NK-92 treated with Interleukin-12 subunit alpha and Interleukin-12 subunit beta, amount 100 ng/mL, for 24 hours (cell line): ENCODE data around the gene ZNF324.
"Not testable (repeated sequence)": the region's sequence is repeated elsewhere in the genome, so short reads cannot be mapped to it uniquely, and the experiment has no call there.

Experiments
- DNase-seq: peaks from one replicate; lab custom pipeline; 2025; lab: John Stamatoyannopoulos, UW

Gene ZNF324

DNA sequence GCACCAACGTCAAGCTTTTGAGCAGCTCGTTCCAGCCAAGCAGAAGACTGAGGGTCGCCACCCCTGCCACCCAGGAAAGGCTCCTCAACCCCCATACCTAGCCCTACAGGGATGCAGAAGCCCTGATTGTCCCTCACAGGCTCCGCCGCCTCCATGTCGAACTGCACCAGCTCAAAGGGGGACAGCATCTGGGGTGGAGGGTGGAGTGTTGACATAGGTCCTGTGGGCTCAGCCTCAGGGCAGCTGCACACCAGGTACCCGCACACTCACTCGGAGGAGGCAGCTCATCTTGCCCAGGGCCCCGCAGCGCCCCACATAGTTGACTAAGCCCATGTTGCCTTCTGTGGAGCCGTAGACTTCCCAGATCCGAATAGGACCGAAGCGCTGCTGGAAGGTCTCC, 33.4 kb downstream of the ZNF324 start:
- no peak for DNase-seq

- DNase-seq: not testable (repeated sequence)
Observed at GRCh38 chr19:58507602-58508223, 40.8 kb downstream of the ZNF324 start.

- DNase-seq: no peak
Observed at GRCh38 chr19:58509731-58510083, 42.8 kb downstream of the ZNF324 start.

DNA sequence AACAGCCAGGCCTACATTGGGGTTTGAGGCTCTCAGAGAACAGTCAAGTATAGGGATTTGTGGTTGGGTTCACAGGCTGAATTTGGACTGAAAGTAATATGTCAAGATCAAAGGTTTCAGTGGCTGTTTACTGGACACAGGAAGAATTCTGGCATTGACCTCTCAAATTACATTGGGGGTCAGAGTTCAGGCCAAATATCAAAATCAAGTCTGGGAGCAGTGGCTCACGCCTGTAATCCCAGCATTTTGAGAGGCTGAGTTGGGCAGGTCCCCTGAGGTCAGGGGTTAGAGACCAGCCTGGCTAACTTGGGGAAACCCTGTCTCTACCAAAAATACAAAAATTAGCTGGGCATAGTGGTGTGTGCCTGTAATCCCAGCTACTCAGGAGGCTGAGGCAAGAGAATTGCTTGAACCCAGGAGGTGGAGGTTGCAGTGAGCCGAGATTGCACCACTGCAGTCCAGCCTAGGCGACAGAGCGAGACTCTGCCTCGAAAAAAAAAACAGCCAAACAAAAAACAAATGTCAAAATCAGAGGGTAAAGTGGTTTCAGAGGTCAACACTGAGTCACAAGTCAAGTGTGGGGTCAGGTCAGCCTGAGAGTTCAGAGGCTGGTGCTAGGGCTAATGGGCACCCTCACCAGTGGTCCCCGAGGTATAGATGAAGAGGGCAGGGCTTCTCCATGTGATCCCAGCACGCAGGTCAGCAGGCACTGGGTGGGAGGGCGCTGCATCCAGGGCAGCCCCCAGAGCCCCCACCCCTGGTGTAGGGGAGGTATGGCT, 43.4 kb downstream of the ZNF324 start:
- no peak for DNase-seq

- no peak for DNase-seq
Observed at GRCh38 chr19:58511353-58512208, 44.7 kb downstream of the ZNF324 start, which contains the start of gene SLC27A5. SLC27A5 (minus strand) TSS chr19:58511992; CDS start chr19:58511955, 37 bp downstream.

DNA sequence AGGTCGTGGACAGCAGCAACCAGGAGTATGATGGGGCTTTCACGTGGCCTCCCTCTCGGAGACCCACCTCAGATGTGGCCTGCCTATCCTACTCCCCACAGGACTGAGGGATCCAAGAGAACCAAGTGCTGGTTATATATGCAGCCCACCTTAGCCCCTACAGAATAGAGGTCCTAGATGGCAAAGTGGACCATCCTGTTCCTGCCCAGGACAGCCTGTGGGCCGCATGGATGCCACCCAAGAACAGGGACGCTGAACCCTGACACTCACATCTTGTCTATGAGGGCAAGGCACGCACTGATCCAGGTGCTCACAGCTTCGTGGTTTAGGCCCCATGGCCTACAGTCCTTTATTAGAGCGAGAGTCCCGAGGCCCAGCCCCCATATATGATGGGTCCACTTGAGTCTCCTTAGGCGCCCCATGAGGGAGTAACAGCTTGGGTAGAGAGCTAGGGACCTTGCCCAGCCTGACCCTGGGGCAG, 46.4 kb downstream of the ZNF324 start:
- DNase-seq: no peak

DNA sequence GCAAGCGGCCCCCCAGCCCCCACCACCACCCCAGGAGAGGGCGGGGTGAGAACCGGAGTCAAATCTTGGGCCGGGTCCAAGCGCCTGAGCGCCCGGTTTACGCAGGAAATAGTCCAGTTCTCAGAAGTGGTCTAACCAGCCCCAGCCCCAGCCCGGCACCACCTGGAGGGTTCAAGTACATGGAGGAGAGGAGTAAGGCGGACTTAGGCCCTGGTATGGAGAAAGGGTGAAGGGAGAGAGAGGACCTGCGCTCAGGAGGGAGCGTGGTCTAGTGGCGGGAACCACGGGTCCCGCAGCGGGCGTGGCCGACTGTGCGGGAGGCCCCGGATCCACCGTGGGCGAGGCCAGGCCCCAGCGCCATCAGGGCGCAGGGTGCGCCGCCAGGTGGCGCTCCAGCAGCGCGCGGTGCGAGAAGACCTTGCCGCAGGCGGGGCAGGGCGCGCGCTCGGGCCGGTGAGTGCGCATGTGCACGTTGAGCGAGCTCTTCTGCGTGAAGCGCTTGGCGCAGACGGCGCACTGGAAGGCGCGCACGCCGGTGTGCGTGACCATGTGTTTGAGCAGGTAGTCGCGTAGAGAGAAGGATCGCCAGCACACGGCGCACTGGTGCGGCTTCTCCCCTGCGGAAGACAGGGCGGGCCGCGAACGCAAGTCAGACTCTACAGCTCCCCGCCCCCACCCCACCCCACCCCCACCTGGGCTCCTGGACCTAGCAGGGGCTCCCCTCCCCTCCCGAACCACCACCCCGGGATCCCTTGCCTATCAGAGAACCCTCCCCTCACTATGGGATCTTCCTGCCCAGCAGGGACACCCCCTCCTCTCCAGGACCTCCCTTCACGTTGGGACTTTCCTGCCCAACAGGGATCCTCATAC, 47.0 kb downstream of the ZNF324 start:
- DNase-seq: peak; percentile 89

DNA sequence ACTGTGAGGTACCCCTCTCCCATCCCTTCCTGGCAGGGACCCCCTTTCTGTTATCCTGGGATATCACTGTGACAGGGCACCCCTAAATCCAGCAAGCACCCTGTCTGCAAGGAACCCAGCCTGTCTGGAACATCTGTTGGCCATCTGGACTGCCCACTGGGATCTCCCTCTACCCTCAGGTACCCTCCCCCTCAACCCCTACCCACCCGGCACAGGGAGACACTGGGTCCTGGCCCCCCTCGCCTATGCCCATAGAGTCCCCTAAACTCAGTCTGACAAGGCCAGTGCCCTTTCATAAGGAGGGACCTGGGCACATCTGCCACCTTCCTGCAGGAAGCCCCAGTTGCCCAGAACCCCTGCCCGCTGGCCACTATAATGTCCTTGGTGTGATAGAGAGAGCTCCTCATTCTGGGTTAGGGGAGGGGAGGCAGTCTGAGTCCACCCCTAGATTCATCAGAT, 47.7 kb downstream of the ZNF324 start:
- no peak for DNase-seq

- DNase-seq: no peak
Observed at GRCh38 chr19:58515259-58515658, 48.4 kb downstream of the ZNF324 start.

DNA sequence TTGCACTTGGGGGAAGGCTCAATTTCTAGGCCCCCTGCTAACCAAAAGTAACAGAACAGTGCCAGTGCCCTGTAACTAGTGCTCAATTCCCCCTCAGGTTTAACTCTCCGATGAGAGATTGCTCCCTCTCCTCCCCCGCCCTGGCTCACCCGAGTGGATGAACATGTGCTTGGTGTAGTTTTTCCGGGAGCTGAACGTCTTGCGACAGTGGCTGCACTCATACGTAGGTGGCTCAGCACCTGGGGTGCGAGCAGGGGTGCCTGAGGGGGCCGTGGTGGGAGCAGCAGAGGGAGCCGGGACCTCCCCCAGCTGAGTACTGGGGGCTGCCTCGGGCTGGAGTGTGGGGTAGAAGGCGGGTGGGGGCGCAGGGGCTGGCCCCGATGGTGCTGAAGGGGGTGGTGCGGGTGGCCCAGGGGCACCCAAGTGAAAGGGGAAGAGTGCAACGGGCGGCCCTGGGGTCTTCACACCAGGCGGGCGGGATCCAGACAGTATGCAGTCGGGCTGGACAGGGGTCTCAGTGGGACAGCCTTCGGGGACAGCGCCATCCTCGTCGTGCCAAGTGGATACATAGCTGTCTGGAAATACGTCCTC, 49.5 kb downstream of the ZNF324 start:
- DNase-seq: no peak

GRCh38 chr19:58516964-58517833, 50.3 kb downstream of the ZNF324 start:
- no peak for DNase-seq

DNA sequence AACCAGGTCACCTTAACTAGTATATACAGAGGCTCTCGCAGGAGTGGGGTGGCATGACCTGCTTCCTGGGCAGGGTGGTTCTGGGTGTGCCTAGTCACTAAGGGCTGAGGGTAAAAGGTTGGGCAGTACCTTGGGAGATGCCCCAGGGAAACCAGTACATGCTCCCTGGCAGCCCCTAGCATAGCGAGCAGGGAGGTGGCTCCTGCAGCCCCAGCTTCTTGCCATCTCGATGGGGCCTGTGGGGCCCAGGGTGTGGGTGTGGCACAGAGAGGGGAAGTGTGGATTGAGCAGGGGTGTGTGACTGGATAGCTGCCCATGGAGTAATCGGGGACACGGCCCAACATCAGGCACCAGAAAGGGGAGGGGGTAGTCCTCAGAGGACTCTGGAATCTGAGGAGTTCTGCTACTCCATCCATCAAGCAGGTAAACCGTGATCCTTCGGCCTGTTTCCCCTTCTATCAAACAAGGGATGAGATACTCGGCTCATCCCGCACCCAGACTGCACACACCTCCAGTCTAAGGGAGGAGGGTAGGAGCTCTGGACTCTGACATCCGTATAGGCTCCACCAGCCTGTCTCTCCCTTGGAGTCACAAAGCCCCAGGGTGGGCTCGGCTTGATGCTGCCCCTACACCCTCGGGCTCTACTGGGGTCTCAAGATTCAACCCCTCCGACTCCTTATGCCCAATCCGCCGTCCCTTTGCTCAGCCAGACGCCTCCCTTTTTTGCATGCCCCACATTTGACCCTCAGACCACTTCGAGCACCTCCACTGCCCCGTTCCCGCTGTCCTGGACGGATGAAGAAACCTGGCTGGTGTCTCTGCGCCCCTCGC, 51.6 kb downstream of the ZNF324 start:
- no peak for DNase-seq

DNA sequence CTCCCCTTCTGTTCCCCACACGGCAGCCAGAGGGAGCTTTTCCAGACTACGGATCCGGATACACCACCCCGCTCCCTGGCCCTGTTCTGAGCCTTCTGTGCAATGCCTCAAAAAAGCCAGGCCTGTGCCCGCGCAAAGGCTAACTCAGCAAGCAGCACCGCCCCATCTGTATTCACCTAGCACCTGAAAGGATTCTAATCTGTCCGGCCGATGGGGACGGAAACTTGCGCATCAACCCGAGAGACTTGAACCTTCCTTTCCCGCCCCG, 52.1 kb downstream of the ZNF324 start:
- DNase-seq: no peak

DNA sequence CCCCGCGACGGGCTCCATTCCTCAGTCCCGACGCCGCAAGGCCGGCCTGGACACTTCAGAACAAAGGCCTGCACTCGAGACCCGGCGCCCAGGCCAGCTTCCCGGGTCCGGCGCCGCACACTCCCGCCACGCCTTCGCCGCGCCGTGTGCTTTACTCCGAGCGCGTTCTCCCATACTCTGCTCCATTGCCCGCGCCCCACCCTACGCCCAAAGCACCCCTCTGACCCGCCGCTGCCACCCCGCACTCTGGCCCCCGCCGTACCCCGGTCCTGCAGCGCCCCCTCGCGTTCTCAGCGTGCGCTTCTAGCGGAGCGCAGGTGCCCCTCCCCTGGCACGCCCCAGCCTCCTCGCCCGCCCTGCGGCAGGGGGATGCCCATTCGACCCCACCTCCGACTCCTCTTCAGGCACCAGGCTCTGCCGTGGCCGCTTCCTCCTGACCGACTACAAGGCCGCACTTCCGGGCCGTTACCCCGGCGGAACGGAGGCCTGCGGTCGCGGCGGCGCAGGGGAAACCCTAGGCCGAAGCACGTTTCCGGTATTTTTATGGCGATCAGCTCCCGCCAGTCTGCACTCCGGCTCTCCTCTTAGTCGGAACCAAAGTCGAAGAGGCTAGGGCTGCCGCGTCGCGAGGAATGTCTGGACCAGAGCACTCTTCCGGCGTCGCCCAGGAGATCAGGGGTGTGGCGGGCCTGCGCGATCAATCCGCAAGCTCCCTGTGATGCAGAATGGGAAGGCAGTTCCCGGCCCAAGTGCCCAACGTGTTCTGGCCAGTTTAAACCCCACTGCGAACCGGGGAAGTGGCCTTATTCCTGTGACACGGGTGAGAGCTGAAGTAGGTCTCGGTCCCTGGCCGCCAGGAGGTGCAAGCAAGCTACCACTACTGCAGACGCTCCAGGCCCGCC, 52.7 kb downstream of the ZNF324 start, which contains the start of gene ZBTB45:
TSS of gene ZBTB45 (minus strand) at position 456 of the 902 bp plus-strand sequence. CDS start 2,137 bp downstream, outside the sequence.
- DNase-seq: peak; percentile 91

DNA sequence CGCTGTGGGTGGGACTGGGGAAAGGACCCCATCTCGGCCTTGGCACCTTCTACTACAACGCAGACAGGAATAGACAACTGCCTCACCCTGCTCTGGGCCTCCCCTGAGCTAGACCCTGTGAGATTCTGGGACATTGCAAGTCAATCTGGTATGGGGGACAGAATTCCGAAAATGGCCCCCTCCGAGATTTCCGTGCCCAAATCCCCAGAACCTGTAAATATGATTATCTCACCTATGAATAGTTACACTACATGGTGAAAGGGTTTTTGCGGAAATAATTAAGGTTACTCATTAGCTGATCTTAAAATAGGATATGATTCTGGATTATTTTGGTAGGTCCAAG, 53.3 kb downstream of the ZNF324 start:
- no peak for DNase-seq

- no peak for DNase-seq
Observed at GRCh38 chr19:58521651-58522050, 54.8 kb downstream of the ZNF324 start.

- no peak for DNase-seq
Observed at GRCh38 chr19:58522709-58523108, 55.8 kb downstream of the ZNF324 start.
